Mucosa of rectum (tissue), 2 donors: Measurements from ENCODE around the gene DCTN3.
A peak's percentile ranks its signal among the peaks of the same experiment; 100 is the strongest.

ENCODE experiments used
- H3K27ac ChIP-seq, 2 donors: one replicate each; pipeline ENCODE4 v1.7.0; 2013; ENCODE audit warnings: inconsistent platforms in 2 of 2, low read depth in 2 of 2, low read length in 2 of 2
- H3K27me3 ChIP-seq, 2 donors: one replicate each; pipeline ENCODE4 v1.7.0; 2013; ENCODE audit warnings: low read length in 2 of 2; ENCODE audit not compliant: control insufficient read depth in 2 of 2, insufficient read depth in 2 of 2
- H3K36me3 ChIP-seq, 2 donors: one replicate each; pipeline ENCODE4 v1.7.0; 2013; ENCODE audit warnings: low read length in 2 of 2; ENCODE audit not compliant: control insufficient read depth in 2 of 2, insufficient read depth in 2 of 2
- H3K4me1 ChIP-seq, 2 donors: one replicate each; pipeline ENCODE4 v1.7.0; 2013; ENCODE audit warnings: low read length in 2 of 2, mild to moderate bottlenecking in 1 of 2; ENCODE audit not compliant: control insufficient read depth in 2 of 2, insufficient read depth in 2 of 2
- H3K4me3 ChIP-seq, 2 donors: one replicate each; pipeline ENCODE4 v1.7.0; 2013; ENCODE audit warnings: low read length in 2 of 2
- H3K9ac ChIP-seq, 2 donors: one replicate each; pipeline ENCODE4 v1.7.0; 2013; ENCODE audit warnings: low read length in 2 of 2, low read depth in 1 of 2, mild to moderate bottlenecking in 1 of 2
- H3K9me3 ChIP-seq, 2 donors: one replicate each; pipeline ENCODE4 v1.7.0; 2013; ENCODE audit warnings: low read length in 2 of 2; ENCODE audit not compliant: control insufficient read depth in 2 of 2
- donor health status: healthy.
- donor health status: Normal muscosa, but diverticular disease.

Gene DCTN3

GRCh38 chr9:34574571-34574970, 45.7 kb downstream of the DCTN3 start:
- H3K4me3 ChIP-seq: no peak overlapping the region
- no peak overlapping the region for H3K9ac ChIP-seq
- H3K27ac ChIP-seq: no peak overlapping the region
- no peaks in the 10 kb centered on the region for H3K9me3 ChIP-seq
- peaks cover 14 to 26% of the 10 kb centered on the region in 2 donors for H3K27me3 ChIP-seq
- no peaks in the 10 kb centered on the region for H3K36me3 ChIP-seq
- peaks cover 27 to 40% of the 10 kb centered on the region in 2 donors for H3K4me1 ChIP-seq

- Histone ChIP-seq H3K4me1 (peaks cover 27 to 40% of the 10 kb centered on the region in 2 donors), H3K27me3 (peaks cover 9 to 19% of the 10 kb centered on the region in 2 donors), H3K4me3 (no peak overlapping the region), H3K9me3 (no peaks in the 10 kb centered on the region), H3K9ac (no peak overlapping the region), H3K27ac (no peak overlapping the region), H3K36me3 (no peaks in the 10 kb centered on the region)
These were observed 46.5 kb downstream of the DCTN3 start for GRCh38 chr9:34573599-34574325.

DNA sequence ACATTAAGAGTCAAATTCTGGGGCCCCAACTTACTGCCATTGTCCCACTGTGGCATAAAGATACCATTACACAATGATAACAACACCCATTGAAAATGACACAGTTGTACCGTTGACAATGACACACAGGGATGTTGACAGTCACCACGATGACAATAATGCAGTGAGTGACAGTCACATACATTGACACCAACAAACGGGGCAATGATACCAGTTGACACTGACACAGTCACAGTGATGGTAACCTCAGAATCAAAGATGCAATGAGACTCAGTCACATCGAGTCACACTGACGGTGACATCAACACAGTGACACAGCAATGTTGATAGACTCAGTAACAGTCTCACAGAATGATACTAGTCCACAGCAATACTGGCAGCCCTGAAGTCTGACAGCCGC, 47.7 kb downstream of the DCTN3 start:
- H3K27me3 ChIP-seq: peaks cover 2 to 12% of the 10 kb centered on the region in 2 donors
- no peak overlapping the region for H3K4me3 ChIP-seq
- no peak overlapping the region for H3K9ac ChIP-seq
- H3K4me1 ChIP-seq: peaks cover 27 to 40% of the 10 kb centered on the region in 2 donors
- no peaks in the 10 kb centered on the region for H3K36me3 ChIP-seq
- no peaks in the 10 kb centered on the region for H3K9me3 ChIP-seq
- H3K27ac ChIP-seq: no peak overlapping the region

DNA sequence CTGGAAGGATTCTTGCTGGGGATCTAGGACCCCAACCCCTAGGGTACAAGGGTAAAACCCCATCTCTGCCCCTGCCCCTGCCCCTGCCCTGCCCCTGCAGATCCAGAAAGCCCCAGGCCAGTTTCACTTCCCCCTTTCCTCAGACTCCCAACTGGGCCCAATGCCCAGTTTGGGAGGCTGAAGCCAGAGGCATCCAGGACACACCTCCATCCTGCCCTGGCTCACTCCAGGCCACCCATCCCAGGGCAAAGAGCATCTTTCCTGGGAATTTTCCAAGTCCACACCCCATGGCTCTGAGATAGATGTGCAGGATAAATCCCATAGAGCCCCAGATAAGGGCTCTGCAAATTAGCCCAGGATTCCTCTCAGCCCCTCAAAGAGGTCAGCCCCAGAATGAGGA, 48.2 kb downstream of the DCTN3 start:
- Histone ChIP-seq H3K27me3 (peaks cover 2 to 9% of the 10 kb centered on the region in 2 donors), H3K27ac (peak overlapping the region; percentile 27 to 43), H3K36me3 (no peaks in the 10 kb centered on the region)

GRCh38 chr9:34571481-34571810, 48.8 kb downstream of the DCTN3 start:
- peak overlapping the region; percentile 27 to 43 for H3K27ac ChIP-seq
- H3K36me3 ChIP-seq: no peaks in the 10 kb centered on the region
- peaks cover 2 to 5% of the 10 kb centered on the region in 2 donors for H3K27me3 ChIP-seq
- no peak overlapping the region for H3K9ac ChIP-seq
- H3K4me1 ChIP-seq: peaks cover 22 to 36% of the 10 kb centered on the region in 2 donors
- H3K9me3 ChIP-seq: no peaks in the 10 kb centered on the region
- H3K4me3 ChIP-seq: no peak overlapping the region

More for the DNA sequence above, 48.2 kb downstream of the DCTN3 start:
- Histone ChIP-seq H3K4me1 (peaks cover 27 to 40% of the 10 kb centered on the region in 2 donors), H3K9ac (no peak overlapping the region), H3K4me3 (no peak overlapping the region), H3K9me3 (no peaks in the 10 kb centered on the region)

- Histone ChIP-seq H3K9me3 (no peaks in the 10 kb centered on the region), H3K4me3 (no peak overlapping the region), H3K27me3 (peaks cover 0 to 3% of the 10 kb centered on the region in 2 donors), H3K27ac (no peak overlapping the region), H3K9ac (no peak overlapping the region), H3K4me1 (peaks cover 18 to 31% of the 10 kb centered on the region in 2 donors), H3K36me3 (no peaks in the 10 kb centered on the region)
These were observed 49.4 kb downstream of the DCTN3 start for GRCh38 chr9:34570809-34571480.

- Histone ChIP-seq H3K4me3 (no peak overlapping the region), H3K27ac (no peak overlapping the region), H3K27me3 (peaks cover 0 to 3% of the 10 kb centered on the region in 2 donors), H3K9ac (no peak overlapping the region), H3K9me3 (no peaks in the 10 kb centered on the region), H3K36me3 (no peaks in the 10 kb centered on the region), H3K4me1 (peaks cover 14 to 28% of the 10 kb centered on the region in 2 donors)
These were observed 49.9 kb downstream of the DCTN3 start for GRCh38 chr9:34570376-34570775.

- H3K27ac ChIP-seq: no peak overlapping the region
- peaks cover 14 to 28% of the 10 kb centered on the region in 2 donors for H3K4me1 ChIP-seq
- H3K9me3 ChIP-seq: no peaks in the 10 kb centered on the region
- H3K9ac ChIP-seq: no peak overlapping the region
- no peak overlapping the region for H3K4me3 ChIP-seq
- no peaks in the 10 kb centered on the region for H3K36me3 ChIP-seq
- peaks cover 0 to 3% of the 10 kb centered on the region in 2 donors for H3K27me3 ChIP-seq
These were observed 51.5 kb downstream of the DCTN3 start for GRCh38 chr9:34568774-34569173.

GRCh38 chr9:34568133-34568532, 52.2 kb downstream of the DCTN3 start:
- peaks cover 14 to 27% of the 10 kb centered on the region in 2 donors for H3K4me1 ChIP-seq
- peaks cover 0 to 3% of the 10 kb centered on the region in 2 donors for H3K27me3 ChIP-seq
- no peak overlapping the region for H3K4me3 ChIP-seq
- no peak overlapping the region for H3K27ac ChIP-seq
- H3K9me3 ChIP-seq: no peaks in the 10 kb centered on the region
- H3K36me3 ChIP-seq: no peaks in the 10 kb centered on the region
- H3K9ac ChIP-seq: no peak overlapping the region

DNA sequence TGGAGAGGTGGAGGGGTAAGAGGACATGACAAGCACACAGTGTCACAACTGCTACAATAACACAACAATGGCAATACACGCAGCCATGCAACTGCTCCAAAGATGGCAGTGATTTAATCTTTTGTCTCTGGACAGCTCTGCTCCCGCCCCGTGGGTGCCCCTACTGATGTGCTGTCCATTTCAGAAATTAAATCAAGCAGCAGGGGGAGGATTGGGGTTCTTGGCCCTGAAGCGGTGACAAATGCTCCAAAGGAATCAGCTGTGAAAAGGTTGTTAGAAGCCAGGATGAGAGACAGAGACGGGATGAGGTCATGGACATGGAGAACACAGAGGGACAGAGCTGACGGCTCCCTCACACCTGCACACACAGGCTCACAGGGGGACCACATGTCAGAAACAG, 53.3 kb downstream of the DCTN3 start:
- peaks cover 11 to 17% of the 10 kb centered on the region in 2 donors for H3K4me1 ChIP-seq
- no peak overlapping the region for H3K4me3 ChIP-seq
- H3K9me3 ChIP-seq: no peaks in the 10 kb centered on the region
- H3K36me3 ChIP-seq: no peaks in the 10 kb centered on the region
- H3K27ac ChIP-seq: no peak overlapping the region
- H3K9ac ChIP-seq: no peak overlapping the region
- peaks cover 0 to 3% of the 10 kb centered on the region in 2 donors for H3K27me3 ChIP-seq
